Heart left ventricle (tissue), 13 donors: ENCODE data around the gene HBZ.
A peak's percentile ranks its signal among the peaks of the same experiment; 100 is the strongest.

Experiments used
- POLR2A ChIP-seq, 2 donors: fragments of 450-650 bp; IDR thresholded peaks; one replicate each; pipeline ENCODE4 v1.6.1; 2017; ENCODE audit warnings: antibody characterized with exemption in 2 of 2, mild to moderate bottlenecking in 2 of 2, moderate library complexity in 2 of 2
- TF ChIP-seq, protein P1 (sequence below), 12 donors: fragments of 200-600 bp; sonication (generic) in 4 of 12; IDR thresholded peaks; one replicate each; pipeline versions ENCODE4 v1.5.0 to v1.8.0; 2018 to 2022; ENCODE audit warnings: antibody characterized with exemption in 12 of 12, mild to moderate bottlenecking in 5 of 12
- donor health status: ischemic (EF 13 %, LVEDD 7.1; RV severe dilation, severe dysfunction).
- donor health status: DM: no; HTN: yes; CAD: no.
- donor health status: DM: no; HTN: no; CAD: no.
- donor health status: ischemic (EF 25% LVEDD 6.9; RV normal size, moderate dysfunction).
- donor health status: ischemic (EF 25% LVEDD 5.7; RV mildly dilated, moderate dysfunction).
- donor health status: ischemic (EF 35%, LVEDD 5.7; RV mildly dilated, moderate dysfunction).
- donor health status: nonischemic (EF 11% LVEDD 7.7; RV severe dilation, severe dysfunction).
- donor health status: DM: yes; HTN: yes; CAD: no.
- donor health status: PGD.
- donor health status: ischemic (EF 29% LVEDD 5.4; RV normal size, mild dysfunction).
- donor health status: nonischemic (EF 23%, LVEDD 6.1; RV moderate dilation, normal function).

DNA sequence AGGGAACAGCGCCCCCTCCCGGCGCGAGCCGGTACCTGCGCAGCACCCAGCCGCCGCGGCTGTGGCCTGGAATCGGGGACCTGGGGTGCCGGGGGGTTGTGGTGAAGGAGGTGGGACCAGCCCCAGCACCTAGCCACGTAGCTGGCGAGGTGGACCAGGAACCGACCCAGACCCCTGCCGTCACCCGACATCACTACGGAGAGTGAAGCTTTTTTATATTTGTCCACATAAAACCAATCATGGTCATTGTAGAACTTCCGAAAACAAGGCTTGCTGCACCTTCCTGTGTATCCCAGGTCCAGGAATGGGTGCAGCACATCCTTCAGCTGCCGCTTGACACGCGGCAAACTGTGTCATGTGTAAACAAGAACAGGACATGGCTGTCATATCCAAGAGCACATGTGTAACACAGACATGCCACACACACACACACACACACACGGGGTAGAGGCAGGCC, 29.1 kb downstream of the HBZ start:
- TF ChIP-seq, protein P1, sequence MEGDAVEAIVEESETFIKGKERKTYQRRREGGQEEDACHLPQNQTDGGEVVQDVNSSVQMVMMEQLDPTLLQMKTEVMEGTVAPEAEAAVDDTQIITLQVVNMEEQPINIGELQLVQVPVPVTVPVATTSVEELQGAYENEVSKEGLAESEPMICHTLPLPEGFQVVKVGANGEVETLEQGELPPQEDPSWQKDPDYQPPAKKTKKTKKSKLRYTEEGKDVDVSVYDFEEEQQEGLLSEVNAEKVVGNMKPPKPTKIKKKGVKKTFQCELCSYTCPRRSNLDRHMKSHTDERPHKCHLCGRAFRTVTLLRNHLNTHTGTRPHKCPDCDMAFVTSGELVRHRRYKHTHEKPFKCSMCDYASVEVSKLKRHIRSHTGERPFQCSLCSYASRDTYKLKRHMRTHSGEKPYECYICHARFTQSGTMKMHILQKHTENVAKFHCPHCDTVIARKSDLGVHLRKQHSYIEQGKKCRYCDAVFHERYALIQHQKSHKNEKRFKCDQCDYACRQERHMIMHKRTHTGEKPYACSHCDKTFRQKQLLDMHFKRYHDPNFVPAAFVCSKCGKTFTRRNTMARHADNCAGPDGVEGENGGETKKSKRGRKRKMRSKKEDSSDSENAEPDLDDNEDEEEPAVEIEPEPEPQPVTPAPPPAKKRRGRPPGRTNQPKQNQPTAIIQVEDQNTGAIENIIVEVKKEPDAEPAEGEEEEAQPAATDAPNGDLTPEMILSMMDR (IDR thresholded peaks at IDR 0.05) = peak; percentile 90 to 98 (median 94)
- TF ChIP-seq POLR2A (IDR thresholded peaks at IDR 0.05) = no peak
